ENCODE data around the gene MYH16. TPM values are rescaled to one million over a fixed set of nuclear protein-coding genes. Genes with fewer than 3 reads are reported as not detected.

The MYH16 gene
- total and polyA plus RNA-seq, 2 donors (not counting 1 experiment from before 2014, with no cell fraction given), result not detected

DNA sequence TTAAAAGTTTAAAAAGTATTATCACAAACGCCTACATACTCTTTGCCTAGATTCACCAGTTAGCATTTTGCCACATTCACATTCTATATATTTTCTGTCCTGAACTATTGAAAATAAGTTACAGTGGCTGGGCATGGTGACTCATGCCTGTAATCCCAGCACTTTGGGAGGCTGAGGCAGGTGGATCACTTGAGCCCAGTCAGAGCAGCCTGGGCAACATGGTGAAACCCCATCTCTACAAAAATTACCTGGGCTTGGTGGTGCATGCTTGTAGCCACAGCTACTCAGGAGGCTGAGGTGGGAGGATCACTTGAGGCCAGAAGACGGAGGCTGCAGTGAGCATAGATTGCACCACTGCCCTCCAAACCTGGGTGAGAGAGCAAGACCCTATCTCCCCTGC is 58.4 kb downstream of the MYH16 start:
- DNase-seq (no peak), ATAC-seq (ENCODE audit: low read depth) (no peak)
- Histone ChIP-seq H3K27me3 (replicated peaks in 1 of 4; ENCODE audit: control extremely low read depth in 1 of 4, control insufficient read depth in 3 of 4, insufficient read depth in 4 of 4, low read length in 3 of 4) (no peaks in the 10 kb centered on the region), H3K79me2 (ENCODE audit: control insufficient read depth, insufficient read depth, low read length) (peaks cover 91% of the 10 kb centered on the region), H3K4me1 (ENCODE audit: control insufficient read depth in 2 of 2, insufficient read depth in 2 of 2, low read length in 2 of 2) (peaks cover 15 to 19% of the 10 kb centered on the region in 2 donors), H3K4me2 (replicated peaks; ENCODE audit: low read depth, low read length, poor library complexity, severe bottlenecking) (no peak overlapping the region), H4K20me1 (ENCODE audit: control insufficient read depth, insufficient read depth, low read length, poor library complexity, severe bottlenecking) (peaks cover 74% of the 10 kb centered on the region), H3K36me3 (replicated peaks in 1 of 2; ENCODE audit: control extremely low read depth in 1 of 2, control insufficient read depth in 1 of 2, extremely low read depth in 1 of 2, insufficient read depth in 2 of 2, low read length in 1 of 2) (peaks cover 5 to 12% of the 10 kb centered on the region in 2 experiments), H3K9me3 (ENCODE audit: control extremely low read depth in 1 of 3, control insufficient read depth in 2 of 3, insufficient read depth in 1 of 3, low read length in 2 of 3) (peaks cover 0 to 2% (median 0%) of the 10 kb centered on the region in 3 donors), H2AFZ (ENCODE audit: insufficient read depth, low read depth, low read length, poor library complexity, severe bottlenecking) (no peak overlapping the region), H3K4me3 (ENCODE audit: control extremely low read depth in 1 of 5, extremely low read depth in 1 of 5, insufficient read depth in 1 of 5, low read depth in 2 of 5, low read length in 4 of 5) (no peak overlapping the region), H3K27ac (ENCODE audit: low read length in 2 of 2) (no peak overlapping the region), H3K9ac (ENCODE audit: low read length) (no peak overlapping the region)
- peak overlapping the region; percentile 22 for H3K27ac Mint-ChIP-seq
- POLR2A ChIA-PET, result no interaction called here
- no peak overlapping the region for H3K4me3 Mint-ChIP-seq
- peaks cover 52% of the 10 kb centered on the region for H3K4me1 Mint-ChIP-seq
- 100% methylated on average over 1 of the region's 2 CpGs for WGBS (ENCODE audit: insufficient coverage)
- CTCF ChIA-PET, result no interaction called here
- intact Hi-C loops (cut with micrococcal nuclease), result no loop called here
- TF ChIP-seq EZH2 (IDR thresholded peaks at IDR 0.05; ENCODE audit: borderline replicate concordance, insufficient read depth, low read depth, low read length, poor library complexity, severe bottlenecking), result no peak
- TF ChIP-seq, protein P1, sequence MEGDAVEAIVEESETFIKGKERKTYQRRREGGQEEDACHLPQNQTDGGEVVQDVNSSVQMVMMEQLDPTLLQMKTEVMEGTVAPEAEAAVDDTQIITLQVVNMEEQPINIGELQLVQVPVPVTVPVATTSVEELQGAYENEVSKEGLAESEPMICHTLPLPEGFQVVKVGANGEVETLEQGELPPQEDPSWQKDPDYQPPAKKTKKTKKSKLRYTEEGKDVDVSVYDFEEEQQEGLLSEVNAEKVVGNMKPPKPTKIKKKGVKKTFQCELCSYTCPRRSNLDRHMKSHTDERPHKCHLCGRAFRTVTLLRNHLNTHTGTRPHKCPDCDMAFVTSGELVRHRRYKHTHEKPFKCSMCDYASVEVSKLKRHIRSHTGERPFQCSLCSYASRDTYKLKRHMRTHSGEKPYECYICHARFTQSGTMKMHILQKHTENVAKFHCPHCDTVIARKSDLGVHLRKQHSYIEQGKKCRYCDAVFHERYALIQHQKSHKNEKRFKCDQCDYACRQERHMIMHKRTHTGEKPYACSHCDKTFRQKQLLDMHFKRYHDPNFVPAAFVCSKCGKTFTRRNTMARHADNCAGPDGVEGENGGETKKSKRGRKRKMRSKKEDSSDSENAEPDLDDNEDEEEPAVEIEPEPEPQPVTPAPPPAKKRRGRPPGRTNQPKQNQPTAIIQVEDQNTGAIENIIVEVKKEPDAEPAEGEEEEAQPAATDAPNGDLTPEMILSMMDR (IDR thresholded peaks at IDR 0.05), result no peak
- no peaks in the 10 kb centered on the region for H3K27me3 Mint-ChIP-seq
- no peaks in the 10 kb centered on the region for H3K9me3 Mint-ChIP-seq (ENCODE audit: insufficient read depth)

DNA sequence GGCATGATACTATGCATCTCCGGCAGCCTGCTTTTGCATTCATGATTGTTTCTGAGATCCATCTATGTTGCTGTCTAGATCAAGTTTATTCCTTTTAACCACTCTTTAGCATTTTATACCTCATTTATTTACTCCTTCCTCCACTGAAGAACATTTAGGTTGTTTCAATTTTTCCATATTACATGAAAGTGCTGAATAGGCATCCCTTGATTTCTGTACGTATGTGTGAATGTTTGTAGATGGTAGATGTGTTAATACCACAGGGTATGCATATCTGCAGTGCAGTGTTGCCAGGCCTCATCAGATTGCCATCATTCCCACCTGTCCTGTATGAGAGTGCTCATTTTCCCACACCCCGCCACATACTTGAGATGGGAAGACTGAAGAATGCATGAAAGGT is 67.0 kb downstream of the MYH16 start:
- Histone ChIP-seq H2AFZ (ENCODE audit: insufficient read depth, low read depth, low read length, poor library complexity, severe bottlenecking) (no peak overlapping the region), H3K4me3 (ENCODE audit: control extremely low read depth in 1 of 5, extremely low read depth in 1 of 5, insufficient read depth in 1 of 5, low read depth in 2 of 5, low read length in 4 of 5) (no peak overlapping the region), H3K27ac (ENCODE audit: low read length in 2 of 2) (no peak overlapping the region), H3K36me3 (replicated peaks in 1 of 2; ENCODE audit: control extremely low read depth in 1 of 2, control insufficient read depth in 1 of 2, extremely low read depth in 1 of 2, insufficient read depth in 2 of 2, low read length in 1 of 2) (peaks cover 23 to 50% of the 10 kb centered on the region in 2 experiments), H4K20me1 (ENCODE audit: control insufficient read depth, insufficient read depth, low read length, poor library complexity, severe bottlenecking) (peaks cover 29% of the 10 kb centered on the region), H3K4me1 (ENCODE audit: control insufficient read depth in 2 of 2, insufficient read depth in 2 of 2, low read length in 2 of 2) (no peaks in the 10 kb centered on the region), H3K4me2 (replicated peaks; ENCODE audit: low read depth, low read length, poor library complexity, severe bottlenecking) (no peak overlapping the region), H3K27me3 (replicated peaks in 1 of 4; ENCODE audit: control extremely low read depth in 1 of 4, control insufficient read depth in 3 of 4, insufficient read depth in 4 of 4, low read length in 3 of 4) (no peaks in the 10 kb centered on the region), H3K79me2 (ENCODE audit: control insufficient read depth, insufficient read depth, low read length) (peaks cover 34% of the 10 kb centered on the region), H3K9me3 (ENCODE audit: control extremely low read depth in 1 of 3, control insufficient read depth in 2 of 3, insufficient read depth in 1 of 3, low read length in 2 of 3) (no peaks in the 10 kb centered on the region), H3K9ac (ENCODE audit: low read length) (no peak overlapping the region)
- intact Hi-C loops (cut with micrococcal nuclease), result no loop called here
- H3K4me1 Mint-ChIP-seq, result no peaks in the 10 kb centered on the region
- no peak overlapping the region for H3K4me3 Mint-ChIP-seq
- H3K27ac Mint-ChIP-seq, result peak overlapping the region; percentile 24
- H3K27me3 Mint-ChIP-seq, result no peaks in the 10 kb centered on the region
- POLR2A ChIA-PET, result no interaction called here
- CTCF ChIA-PET, result no interaction called here
- WGBS (ENCODE audit: insufficient coverage), result no CpG with 5 or more reads among the region's 3 CpGs
- TF ChIP-seq, protein P1 (IDR thresholded peaks at IDR 0.05), result no peak
- no peak for TF ChIP-seq EZH2 (IDR thresholded peaks at IDR 0.05; ENCODE audit: borderline replicate concordance, insufficient read depth, low read depth, low read length, poor library complexity, severe bottlenecking)
- DNase-seq (no peak), ATAC-seq (ENCODE audit: low read depth) (no peak)
- no peaks in the 10 kb centered on the region for H3K9me3 Mint-ChIP-seq (ENCODE audit: insufficient read depth)

All from B cell (primary cell).